Type B pancreatic cell (in vitro differentiated cells): ENCODE measurements around the gene KHK. TPM values are rescaled to one million over a fixed set of nuclear protein-coding genes. Genes with fewer than 3 reads are reported as not detected.
"Not testable (repeated sequence)": the region's sequence is repeated elsewhere in the genome, so short reads cannot be mapped to it uniquely, and the experiment has no call there.

Experiments
- DNase-seq: peaks from one replicate; pipeline ENCODE4 v3.0.0; 2021; ENCODE audit warnings: mixed read lengths; ENCODE audit not compliant: unreplicated experiment; ENCODE audit errors: extremely low spot score
- H3K27ac Mint-ChIP-seq: 2 replicates; pipeline ENCODE4 v1.8.0; 2021; ENCODE audit warnings: mild to moderate bottlenecking, mixed read lengths
- H3K27me3 Mint-ChIP-seq: 2 replicates; pipeline ENCODE4 v1.8.0; 2021; ENCODE audit warnings: mixed read lengths
- H3K36me3 Mint-ChIP-seq: 2 replicates; pipeline ENCODE4 v1.8.0; 2021; ENCODE audit warnings: mixed read lengths
- H3K4me1 Mint-ChIP-seq: one replicate; pipeline ENCODE4 v1.8.0; 2021; ENCODE audit warnings: mixed read lengths; ENCODE audit not compliant: unreplicated experiment
- H3K4me3 Mint-ChIP-seq: 2 replicates; pipeline ENCODE4 v1.8.0; 2021; ENCODE audit warnings: mild to moderate bottlenecking, mixed read lengths
- H3K9me3 Mint-ChIP-seq: 2 replicates; pipeline ENCODE4 v1.8.0; 2021; ENCODE audit warnings: mixed read lengths
- total RNA-seq: library from RNA; stranded (reverse); gene quantifications from 2 replicates; pipeline ENCODE4 v1.2.1, GENCODE V29; 2021; ENCODE audit warnings: low replicate concordance
- TF ChIP-seq, protein P1 (sequence below): fragments of 200-600 bp; sonication (generic); conservative IDR thresholded peaks from 2 replicates; pipeline ENCODE4 v1.5.0; 2021; ENCODE audit warnings: antibody characterized with exemption, mild to moderate bottlenecking

Gene KHK
- total RNA-seq, 1 donor from 2014 or later = 14.7 TPM

DNA sequence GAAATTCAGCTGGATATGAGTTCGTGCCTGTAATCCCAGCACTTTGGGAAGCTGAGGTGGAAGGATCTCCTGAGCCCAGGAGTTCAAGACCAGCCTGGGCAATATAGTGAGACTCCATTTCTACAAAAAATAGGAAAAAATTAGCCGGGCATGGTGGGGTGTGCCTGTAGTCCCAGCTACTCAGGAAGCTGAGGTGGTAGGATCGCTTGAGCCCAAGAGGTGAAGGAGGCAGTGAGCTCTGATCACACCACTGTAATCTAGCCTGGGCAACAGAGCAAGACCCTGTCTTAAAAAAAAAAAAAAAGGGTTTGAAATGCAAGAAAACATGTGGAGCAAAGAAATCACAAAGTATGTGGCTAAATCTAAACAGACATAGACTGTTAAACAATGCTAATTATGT is 22.5 kb downstream of the KHK start:
- Mint-ChIP-seq H3K36me3 (no peaks in the 10 kb centered on the region), H3K27me3 (peaks cover 25% of the 10 kb centered on the region), H3K4me3 (no peak overlapping the region), H3K27ac (no peak overlapping the region), H3K4me1 (no peaks in the 10 kb centered on the region), H3K9me3 (no peaks in the 10 kb centered on the region)
- TF ChIP-seq, protein P1, sequence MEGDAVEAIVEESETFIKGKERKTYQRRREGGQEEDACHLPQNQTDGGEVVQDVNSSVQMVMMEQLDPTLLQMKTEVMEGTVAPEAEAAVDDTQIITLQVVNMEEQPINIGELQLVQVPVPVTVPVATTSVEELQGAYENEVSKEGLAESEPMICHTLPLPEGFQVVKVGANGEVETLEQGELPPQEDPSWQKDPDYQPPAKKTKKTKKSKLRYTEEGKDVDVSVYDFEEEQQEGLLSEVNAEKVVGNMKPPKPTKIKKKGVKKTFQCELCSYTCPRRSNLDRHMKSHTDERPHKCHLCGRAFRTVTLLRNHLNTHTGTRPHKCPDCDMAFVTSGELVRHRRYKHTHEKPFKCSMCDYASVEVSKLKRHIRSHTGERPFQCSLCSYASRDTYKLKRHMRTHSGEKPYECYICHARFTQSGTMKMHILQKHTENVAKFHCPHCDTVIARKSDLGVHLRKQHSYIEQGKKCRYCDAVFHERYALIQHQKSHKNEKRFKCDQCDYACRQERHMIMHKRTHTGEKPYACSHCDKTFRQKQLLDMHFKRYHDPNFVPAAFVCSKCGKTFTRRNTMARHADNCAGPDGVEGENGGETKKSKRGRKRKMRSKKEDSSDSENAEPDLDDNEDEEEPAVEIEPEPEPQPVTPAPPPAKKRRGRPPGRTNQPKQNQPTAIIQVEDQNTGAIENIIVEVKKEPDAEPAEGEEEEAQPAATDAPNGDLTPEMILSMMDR = no peak
- no peak for DNase-seq

DNA sequence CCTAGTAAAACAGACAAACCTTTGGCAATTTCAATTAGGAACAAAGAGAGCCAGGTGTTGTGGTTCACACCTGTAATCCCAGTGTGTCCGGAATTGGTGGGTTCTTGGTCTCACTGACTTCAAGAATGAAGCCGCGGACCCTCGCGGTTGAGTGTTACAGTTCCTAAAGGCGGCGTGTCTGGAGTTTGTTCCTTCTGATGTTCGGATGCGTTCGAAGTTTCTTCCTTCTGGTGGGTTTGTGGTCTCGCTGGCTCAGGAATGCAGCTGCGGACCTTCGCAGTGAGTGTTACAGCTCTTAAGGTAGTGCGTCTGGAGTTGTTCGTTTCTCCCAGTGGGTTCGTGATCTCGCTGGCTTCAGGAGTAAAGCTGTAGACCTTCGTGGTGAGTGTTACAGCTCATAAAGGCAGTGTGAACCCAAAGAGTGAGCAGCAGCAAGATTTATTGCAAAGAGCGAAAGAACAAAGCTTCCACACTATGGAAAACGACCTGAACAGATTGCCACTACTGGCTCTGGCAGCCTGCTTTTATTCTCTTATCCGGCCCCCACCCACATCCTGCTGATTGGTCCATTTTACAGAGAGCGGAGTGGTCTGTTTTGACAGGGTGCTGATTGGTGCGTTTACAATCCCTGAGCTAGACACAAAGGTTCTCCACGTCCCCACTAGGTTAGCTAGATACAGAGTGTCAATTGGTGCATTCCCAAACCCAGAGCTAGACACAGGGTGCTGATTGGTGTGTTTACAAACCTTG is 24.2 kb downstream of the KHK start:
- H3K27ac Mint-ChIP-seq, H3K9me3 Mint-ChIP-seq, H3K36me3 Mint-ChIP-seq, DNase-seq, H3K4me3 Mint-ChIP-seq, H3K4me1 Mint-ChIP-seq: not testable (repeated sequence)
- peaks cover 34% of the 10 kb centered on the region for H3K27me3 Mint-ChIP-seq

DNA sequence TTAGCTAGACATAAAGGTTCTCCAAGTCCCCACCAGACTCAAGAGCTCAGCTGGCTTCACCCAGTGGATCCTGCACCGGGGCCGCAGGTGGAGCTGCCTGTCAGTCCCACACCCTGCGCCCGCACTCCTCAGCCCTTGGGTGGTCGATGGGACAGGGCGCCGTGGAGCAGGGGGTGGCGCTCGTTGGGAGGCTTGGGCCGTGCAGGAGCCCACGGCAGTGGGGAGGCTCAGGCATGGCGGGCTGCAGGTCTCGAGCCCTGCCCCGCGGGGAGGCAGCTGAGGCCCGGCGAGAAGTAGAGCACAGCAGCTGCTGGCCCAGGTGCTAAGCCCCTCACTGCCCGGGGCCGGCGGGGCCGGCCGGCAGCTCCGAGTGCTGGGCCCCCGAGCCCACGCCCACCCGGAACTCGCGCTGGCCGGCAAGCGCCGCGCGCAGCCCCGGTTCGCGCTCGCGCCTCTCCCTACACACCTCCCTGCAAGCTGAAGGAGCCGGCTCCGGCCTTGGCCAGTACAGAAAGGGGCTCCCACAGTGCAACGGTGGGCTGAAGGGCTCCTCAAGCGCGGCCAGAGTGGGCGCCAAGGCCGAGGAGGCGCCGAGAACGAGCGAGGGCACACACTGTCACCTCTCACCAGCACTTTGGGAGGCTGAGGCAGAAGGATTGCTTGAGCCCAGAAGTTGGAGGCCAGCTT is 25.0 kb downstream of the KHK start:
- not testable (repeated sequence) for H3K9me3 Mint-ChIP-seq, H3K27ac Mint-ChIP-seq, H3K4me3 Mint-ChIP-seq, H3K36me3 Mint-ChIP-seq, H3K4me1 Mint-ChIP-seq, DNase-seq
- peaks cover 34% of the 10 kb centered on the region for H3K27me3 Mint-ChIP-seq

DNA sequence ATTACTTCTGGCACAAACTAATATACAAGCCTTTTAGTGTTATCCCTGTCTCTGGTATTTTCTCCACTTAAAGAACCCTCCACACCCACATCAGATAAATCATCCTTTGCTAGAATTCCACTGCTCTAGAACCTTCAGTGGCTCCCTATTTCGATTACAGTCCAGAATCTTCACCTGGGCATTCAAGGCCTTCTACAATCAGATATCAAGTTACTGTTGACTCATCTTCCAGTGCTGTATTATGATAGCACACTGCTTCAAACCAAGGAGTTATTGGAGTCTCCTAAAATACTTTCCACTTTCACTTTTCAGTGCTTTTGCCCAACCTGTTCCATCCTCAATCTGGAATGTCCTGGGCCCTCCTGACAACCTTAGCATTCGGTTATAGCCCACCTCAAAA is 28.9 kb downstream of the KHK start:
- Mint-ChIP-seq H3K4me3 (no peak overlapping the region), H3K36me3 (no peaks in the 10 kb centered on the region), H3K27ac (no peak overlapping the region), H3K9me3 (no peaks in the 10 kb centered on the region), H3K4me1 (peaks cover 4% of the 10 kb centered on the region), H3K27me3 (peaks cover 66% of the 10 kb centered on the region)
- DNase-seq = no peak
- TF ChIP-seq, protein P1 = no peak

DNA sequence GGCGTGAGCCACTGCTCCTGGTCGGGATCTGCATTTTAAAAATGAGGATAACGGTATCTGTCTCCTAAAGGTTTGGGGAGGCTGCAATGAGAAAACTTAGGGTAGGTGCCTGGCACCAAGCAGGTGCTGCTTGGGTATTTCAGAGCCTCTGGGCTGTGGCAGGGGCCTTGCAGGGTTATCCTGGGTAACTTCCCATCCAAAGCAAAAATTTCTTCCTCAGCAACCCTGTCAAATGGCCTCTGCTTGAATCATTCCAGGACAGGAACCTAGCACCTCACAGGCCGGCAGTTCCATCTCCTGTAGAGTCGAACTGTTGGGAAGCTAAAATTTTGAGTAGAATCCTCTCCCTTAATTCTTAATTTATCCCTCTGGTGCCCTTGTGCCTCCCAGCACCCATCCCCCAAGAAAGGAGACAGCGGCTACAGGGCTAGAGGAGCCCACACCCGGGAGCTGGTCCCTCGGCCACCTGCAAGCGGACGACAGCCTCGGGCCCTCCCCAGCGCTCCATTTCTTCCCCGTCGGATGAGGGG is 31.5 kb downstream of the KHK start:
- Mint-ChIP-seq H3K36me3 (no peaks in the 10 kb centered on the region), H3K27me3 (peaks cover 79% of the 10 kb centered on the region), H3K27ac (no peak overlapping the region), H3K4me3 (peak overlapping the region; percentile 62), H3K9me3 (no peaks in the 10 kb centered on the region), H3K4me1 (peaks cover 6% of the 10 kb centered on the region)
- TF ChIP-seq, protein P1 = no peak
- DNase-seq = no peak

DNA sequence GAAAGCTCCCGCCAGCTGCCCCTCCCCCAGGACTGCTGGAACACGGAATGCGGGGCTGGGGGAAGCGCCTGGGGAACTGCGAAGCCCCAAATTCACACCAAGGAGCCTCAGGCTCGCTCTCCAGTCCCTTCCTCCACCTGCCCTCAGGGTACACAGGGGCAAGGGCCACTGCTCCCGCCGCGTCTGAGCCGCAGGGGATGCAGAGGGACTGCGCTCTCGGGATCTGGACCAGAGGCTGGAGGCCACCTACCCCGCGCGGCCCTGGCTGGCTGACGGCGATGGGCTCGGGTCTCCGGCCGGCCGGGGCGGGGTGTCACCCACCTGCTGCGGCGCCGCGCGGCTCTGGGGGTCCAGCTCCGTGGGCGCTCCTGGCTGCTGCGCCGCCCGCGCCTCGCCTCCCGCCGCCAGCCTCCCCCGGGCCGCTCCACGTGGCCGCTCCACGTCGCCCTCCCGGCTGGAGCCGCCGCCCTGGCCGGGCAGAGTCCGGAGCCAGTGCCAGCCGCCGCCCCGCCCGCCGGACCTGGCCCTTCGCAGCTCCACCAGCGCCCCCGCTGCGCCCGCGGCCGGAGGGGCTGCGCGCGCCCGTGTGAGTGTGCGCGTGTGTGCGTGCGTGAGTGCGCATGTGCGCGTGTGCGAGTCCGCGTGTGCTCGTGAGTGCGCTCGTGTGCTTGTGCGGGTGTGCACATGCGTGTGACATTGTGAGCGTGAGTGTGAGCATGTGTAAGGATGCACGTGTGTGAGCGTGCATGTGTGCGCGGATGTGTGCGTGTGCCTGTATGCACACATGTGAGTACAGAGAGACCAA is 32.2 kb downstream of the KHK start, which contains the start of gene CGREF1:
CGREF1 (minus strand) TSS at position 604 of the 805 bp plus-strand sequence. CDS start 14,762 bp downstream, outside the sequence.
- Mint-ChIP-seq H3K9me3 (no peaks in the 10 kb centered on the region), H3K27ac (no peak within 1 kb of the TSS), H3K4me1 (peaks cover 9% of the 10 kb centered on the region), H3K27me3 (peaks cover 78% of the 10 kb centered on the region), H3K4me3 (peak within 1 kb of the TSS; percentile 86), H3K36me3 (no peaks in the 10 kb centered on the region)
- TF ChIP-seq, protein P1 = no peak
- DNase-seq = no peak

DNA sequence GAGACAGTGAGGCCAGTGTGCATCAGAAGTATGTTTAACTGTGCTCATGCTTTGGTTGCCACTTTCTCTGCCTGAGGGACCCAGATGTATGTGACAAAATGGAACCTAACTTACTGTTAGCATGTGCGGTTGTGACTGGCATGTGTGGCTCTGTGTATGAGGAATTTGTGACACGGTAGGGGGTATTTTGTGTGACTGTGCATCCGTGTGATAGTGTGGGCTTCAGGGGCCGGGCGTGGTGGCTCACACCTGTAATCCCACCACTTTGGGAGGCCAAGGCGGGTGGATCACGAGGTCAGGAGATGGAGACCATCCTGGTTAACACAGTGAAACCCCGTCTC is 32.7 kb downstream of the KHK start:
- H3K4me1 Mint-ChIP-seq, H3K36me3 Mint-ChIP-seq, H3K9me3 Mint-ChIP-seq, H3K27ac Mint-ChIP-seq, DNase-seq: not testable (repeated sequence)
- Mint-ChIP-seq H3K4me3 (peak overlapping the region; percentile 86), H3K27me3 (peaks cover 75% of the 10 kb centered on the region)
